Bone marrow (tissue), 2 donors: ENCODE results near the gene FAAH2.
"Not testable (repeated sequence)": the region's sequence is repeated elsewhere in the genome, so short reads cannot be mapped to it uniquely, and the experiment has no call there.

Experiments used
- DNase-seq, 2 donors: peaks; one replicate each; lab custom pipeline; 2025; lab: John Stamatoyannopoulos, UW

The FAAH2 gene

GRCh38 chrX:57286507-57287251, at the start of gene FAAH2:
FAAH2 (plus strand) TSS chrX:57286706; CDS start chrX:57286826, 120 bp downstream.
- no peak for DNase-seq

DNA sequence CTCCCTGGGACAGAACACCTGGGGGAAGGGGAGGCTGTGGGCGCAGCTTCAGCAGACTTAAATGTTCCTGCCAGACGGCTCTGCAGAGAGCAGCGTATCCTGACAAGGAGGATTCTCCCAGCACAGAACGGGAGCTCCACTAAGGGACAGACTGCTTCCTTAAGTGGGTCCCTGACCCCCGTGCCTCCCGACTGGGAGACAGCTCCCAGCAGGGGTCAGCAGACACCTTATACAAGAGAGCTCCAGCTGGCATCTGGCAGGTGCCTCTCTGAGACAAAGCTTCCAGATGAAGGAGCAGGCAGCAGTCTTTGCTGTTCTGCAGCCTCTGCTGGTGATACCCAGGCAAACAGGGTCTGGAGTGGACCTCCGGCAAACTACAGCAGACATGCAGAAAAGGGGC, 44.5 kb upstream of the FAAH2 start:
- DNase-seq = no peak

DNA sequence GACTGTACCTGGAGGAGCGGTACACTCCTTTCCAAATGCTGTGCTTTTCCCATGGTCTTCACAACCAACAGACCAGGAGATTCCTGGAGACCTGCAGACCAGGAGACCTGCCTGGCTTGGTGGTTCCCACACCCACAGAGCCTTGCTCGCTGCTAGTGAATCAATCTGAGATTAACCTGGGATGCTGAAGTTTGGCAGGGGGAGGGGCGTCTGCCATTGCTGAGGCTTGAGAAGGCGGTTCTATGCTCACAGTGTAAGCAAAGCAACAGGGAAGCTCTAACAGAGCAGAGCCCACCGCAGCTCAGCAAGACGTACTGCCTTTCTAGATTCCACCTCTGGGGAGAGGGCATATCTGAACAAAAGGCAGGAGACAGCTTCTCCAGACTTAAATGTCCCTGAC, 34.5 kb upstream of the FAAH2 start:
- DNase-seq = no peak

DNA sequence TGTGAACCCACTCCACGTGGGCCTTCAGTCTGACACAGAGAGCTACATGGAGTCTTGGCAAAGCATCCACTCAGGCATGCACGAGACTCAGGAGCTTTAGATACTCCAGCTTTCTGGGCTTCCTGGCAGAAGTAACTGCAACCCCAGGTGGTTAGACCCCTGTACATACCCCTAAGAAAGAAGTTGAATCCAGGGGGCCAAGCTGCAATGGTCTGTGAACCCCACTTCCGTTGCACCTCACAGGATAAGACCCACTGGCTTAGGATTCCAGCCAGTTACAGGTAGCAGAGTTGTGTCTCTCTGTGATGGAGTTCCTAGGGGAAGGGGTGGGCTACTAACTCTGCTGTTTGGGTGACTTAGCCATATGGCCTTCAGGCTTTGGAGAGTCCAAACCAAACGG, 21.4 kb upstream of the FAAH2 start:
- no peak for DNase-seq

DNA sequence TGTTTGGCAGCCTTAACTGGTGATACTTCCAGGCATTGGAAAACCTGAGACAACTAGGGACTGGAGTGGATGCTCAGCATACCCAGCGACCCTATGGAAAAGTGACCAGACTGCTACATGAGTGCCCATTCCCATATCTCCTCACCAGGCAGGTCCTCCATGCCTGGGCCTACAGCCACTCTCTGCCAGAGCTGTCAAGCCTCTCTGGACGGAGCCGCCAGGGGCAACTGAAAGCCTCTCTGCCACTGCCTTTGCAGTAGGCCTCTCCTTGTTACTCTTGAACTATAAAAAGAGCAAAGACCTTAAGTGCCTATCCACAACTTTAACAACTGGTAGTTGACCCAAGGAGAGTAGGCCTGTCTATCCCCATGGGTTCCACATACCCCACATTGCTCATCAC, 20.2 kb upstream of the FAAH2 start:
- no peak for DNase-seq

- no peak for DNase-seq
These were observed 19.6 kb upstream of the FAAH2 start for GRCh38 chrX:57266871-57267270.

GRCh38 chrX:57267308-57267707, 19.2 kb upstream of the FAAH2 start:
- no peak for DNase-seq

DNA sequence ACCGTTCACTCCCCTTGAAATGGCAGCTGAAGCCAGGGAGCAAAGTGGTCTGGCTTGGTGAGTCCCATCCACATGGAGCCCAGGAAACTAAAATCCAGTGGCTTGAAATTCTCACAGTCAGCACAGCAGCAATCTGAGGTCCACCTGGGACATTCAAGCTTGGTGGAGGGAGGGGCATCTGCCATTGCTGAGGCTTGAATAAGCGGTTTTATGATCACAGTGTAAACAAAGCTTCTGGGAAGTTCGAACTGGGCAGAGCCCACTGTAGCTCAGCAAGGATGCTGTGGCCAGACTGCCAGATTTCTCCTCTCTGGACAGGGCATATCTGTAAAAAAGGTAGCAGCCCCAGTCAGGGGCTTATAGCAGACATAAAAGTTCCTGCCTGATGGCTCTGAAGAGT, 15.5 kb upstream of the FAAH2 start:
- DNase-seq = no peak

DNA sequence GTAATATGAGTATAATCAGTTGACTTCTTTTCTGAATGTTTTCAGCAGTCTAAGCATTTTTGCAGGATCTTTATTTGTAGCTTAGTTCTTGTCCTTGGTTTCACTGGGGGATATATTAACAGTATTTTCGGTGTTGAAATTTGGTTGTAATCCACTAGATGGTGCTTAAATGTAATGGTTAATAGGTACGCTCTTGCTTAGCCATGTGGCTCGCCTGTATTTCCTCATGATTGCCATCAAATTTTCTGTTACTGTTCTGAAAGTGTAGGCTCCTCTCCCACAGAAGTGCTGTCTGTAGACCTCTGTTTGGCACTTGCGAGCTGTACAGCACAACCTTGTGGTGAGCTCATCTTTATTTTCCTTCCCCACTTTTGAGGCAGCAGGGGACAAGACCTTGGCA, 3.9 kb upstream of the FAAH2 start:
- no peak for DNase-seq

DNA sequence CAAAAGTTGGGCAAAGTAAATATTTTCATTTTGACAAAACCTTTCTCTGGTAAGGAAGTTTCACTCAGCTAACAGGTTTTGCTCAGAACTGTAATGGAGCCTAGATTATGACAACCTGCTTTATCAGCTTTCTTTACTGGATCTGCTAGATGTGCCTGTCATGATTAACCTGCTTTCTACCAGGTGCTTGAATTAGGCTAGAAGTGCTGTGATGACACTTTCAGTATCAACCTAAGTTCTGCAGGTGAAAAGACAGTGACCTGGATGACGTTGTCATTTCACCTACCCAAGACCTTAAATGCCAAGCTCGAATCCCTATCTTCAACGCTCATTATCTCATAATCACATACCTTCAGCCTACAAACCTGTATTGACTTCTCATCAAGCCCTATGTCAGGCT, 1.5 kb upstream of the FAAH2 start:
- DNase-seq = no peak

- no peak for DNase-seq
These were observed 2.6 kb downstream of the FAAH2 start for GRCh38 chrX:57289089-57289488.

DNA sequence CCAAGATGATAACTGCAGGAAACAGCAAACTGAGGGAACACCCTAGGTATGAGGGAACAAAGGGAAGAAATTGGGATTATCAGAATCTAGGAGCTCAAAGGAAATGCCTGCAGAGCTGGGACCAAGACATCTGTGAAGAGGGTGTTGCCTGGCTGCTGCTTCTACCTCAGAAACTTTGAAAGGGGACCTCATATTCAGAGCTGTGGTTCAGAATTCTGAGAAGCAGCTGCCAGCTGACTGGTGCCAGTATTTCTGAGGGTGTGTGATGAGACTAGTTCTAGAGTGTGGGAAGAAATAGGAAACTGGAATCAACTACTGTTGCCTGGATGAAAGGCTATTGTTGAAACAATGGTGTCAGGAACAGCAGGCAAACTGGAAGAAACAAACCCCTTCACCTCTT, 8.5 kb downstream of the FAAH2 start:
- no peak for DNase-seq

DNA sequence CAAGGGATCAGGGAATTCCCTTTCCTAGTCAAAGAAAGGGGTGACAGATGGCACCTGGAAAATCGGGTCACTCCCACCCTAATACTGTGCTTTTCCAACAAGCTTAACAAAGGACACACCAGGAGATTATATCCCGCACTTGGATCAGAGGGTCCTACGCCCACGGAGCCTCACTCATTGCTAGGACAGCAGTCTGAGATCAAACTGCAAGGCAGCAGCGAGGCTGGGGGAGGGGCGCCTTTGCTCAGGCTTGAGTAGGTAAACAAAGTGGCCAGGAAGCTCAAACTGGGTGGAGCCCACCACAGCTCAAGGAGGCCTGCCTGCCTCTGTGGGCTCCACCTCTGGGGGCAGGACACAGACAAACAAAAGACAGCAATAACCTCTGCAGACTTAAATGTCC, 9.2 kb downstream of the FAAH2 start:
- DNase-seq = not testable (repeated sequence)

DNA sequence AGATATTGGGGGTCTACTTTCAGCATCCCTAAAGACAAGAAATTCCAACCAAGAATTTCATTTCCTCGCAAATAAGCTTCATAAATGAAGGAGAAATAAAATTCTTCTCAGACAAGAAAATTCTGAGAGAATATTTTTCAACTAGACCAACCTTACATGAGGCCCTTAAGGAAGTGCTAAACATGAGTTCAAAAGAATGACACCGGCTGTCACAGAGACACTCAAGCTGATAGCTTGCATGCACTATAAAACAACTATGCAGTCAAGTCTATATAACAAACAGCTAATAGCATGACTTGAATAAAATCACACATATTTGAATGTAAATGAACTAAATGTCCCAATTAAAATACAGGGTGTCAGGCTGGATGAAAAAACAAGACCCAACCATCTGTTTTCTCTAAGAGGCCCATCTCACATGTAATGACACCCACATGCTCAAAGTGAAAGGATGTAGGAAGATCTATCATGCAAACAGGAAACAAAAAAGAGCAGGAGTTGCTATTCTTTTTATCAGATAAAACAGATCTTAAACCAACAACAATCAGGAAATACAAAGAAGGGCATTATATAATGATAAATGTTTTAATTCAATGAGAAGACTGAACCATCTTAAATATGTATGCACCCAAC, 27.2 kb downstream of the FAAH2 start:
- no peak for DNase-seq

- no peak for DNase-seq
These were observed 42.5 kb downstream of the FAAH2 start for GRCh38 chrX:57329008-57329407.

- not testable (repeated sequence) for DNase-seq
These were observed 49.3 kb downstream of the FAAH2 start for GRCh38 chrX:57335790-57336189.

DNA sequence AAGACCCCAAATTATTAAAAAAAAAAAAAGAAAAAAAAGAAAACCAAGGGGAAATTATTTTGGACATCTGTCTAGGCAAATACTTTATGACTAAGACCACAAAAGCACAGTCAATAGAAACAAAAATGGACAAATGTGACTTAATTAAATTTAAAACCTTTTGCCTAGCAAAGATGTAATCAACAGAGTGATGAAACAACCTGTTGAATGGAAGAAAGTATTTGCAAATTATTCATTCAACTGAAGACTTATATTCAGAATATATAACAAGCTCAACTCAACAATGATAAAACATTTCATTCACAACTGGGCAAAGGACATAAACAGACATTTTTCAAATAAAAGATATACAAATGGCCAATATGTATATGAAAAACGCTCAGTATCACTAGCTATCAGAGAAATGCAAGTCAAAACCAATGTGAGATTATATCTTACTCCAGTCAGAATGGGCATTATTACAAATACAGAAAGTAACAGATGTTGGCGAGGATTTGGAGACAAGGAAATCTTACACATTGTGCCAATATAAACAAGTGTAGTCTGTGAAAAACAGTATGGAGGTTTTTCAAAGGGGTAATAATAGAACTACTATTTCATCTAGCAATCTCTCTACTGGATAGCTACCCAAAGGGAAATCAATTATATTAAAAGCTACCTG, 67.1 kb downstream of the FAAH2 start:
- no peak for DNase-seq

- DNase-seq = no peak
These were observed 77.6 kb downstream of the FAAH2 start for GRCh38 chrX:57364145-57364544.

- DNase-seq = no peak
These were observed 79.9 kb downstream of the FAAH2 start for GRCh38 chrX:57366430-57366829.

GRCh38 chrX:57367649-57368048, 81.1 kb downstream of the FAAH2 start:
- no peak for DNase-seq

DNA sequence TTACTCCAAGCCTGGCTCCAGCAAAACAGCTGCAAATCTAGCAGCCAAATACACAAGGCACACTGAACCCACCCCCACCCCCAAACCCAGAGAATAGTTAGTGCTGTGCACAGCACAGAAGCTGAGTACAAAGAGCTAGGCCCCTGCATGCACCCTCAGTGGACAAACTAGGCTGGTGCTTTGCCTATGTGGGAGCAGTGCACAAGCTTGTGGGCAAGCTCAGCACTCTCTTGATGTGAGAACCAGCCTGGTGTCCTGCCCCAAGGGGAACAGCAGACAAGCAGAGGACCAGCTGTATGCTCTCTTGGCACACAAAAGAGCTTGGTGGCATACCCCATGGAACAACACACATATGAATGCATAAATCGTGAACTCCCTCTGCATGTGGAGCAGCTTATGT, 81.7 kb downstream of the FAAH2 start:
- no peak for DNase-seq

GRCh38 chrX:57379296-57379695, 92.8 kb downstream of the FAAH2 start:
- no peak for DNase-seq

GRCh38 chrX:57380026-57380796, 93.7 kb downstream of the FAAH2 start:
- no peak for DNase-seq
